GM21381 (cell line): Measurements from ENCODE around the gene PTPN3.
"Not testable (repeated sequence)": the region's sequence is repeated elsewhere in the genome, so short reads cannot be mapped to it uniquely, and the experiment has no call there.

Experiments used
- ATAC-seq: cut with Tn5 transposase; IDR thresholded peaks from one replicate; pipeline ENCODE4 v1.9.1; 2021; ENCODE audit warnings: mild to moderate bottlenecking, moderate library complexity; ENCODE audit not compliant: unreplicated experiment

The PTPN3 gene

DNA sequence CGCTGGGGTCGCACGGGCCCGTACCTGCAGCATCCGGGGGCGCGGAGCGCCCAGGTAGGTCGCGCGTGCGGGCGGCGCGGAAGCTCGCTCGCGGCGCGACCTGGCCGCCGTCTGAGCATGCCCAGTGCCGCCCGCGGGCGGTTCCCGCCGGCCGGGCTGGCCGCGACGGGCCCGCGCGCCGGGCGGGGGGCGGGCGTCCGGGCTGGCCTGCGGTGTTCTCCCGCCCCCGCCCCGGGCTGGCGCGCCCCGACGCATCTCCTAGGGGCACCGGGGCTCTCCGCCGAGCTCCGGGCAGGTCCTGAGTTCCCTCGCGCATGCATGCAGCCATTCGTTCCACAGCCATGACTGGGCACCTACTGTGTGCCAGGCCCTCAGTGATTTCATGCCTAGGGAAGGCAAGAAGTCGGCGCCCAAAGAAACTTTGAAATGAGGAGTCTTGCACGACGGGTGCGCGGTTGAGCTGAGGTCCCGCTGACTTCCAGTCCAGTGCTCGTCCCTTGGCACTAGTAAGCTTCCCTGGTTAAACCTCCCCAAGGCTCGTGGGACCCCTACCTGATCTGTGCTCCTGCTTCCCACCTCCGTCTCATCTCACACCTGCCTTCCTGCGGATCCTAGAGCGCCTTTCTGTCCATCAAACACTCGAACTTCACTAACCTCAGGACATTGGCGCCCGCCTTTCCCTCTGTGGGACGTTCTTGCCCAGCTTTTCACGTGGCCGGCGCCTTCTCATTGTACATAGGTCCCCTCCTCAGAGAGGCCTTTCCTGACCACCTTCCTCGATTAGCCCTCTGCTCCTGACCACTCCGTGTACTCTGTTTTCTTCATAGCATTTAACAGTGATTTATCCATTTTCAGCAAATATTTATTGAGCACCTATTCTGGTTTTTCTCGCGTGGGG, at the start of gene PTPN3:
Gene PTPN3, minus strand, starts transcription at position 113 of the 898 bp plus-strand sequence. CDS start 34,873 bp downstream, outside the sequence.
- ATAC-seq = no peak

DNA sequence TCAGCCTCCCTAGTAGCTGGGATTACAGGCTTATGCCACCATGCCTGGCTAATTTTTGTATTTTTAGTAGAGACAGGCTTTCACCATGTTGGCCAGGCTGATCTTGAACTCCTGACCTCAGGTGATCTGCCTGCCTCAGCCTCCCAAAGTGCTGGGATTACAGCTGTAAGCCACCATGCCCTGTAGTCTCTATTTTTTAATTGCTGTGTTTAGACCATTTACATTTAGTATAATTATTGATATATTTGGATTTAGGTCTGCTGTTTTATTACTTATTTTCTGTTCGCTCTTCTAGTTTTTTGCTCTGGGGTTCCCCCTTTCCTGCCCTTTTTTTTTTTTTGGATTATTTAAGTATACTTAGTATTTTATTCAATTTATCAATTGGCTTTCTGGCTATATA, 46.8 kb upstream of the PTPN3 start:
- not testable (repeated sequence) for ATAC-seq

GRCh38 chr9:109542922-109543321, 44.8 kb upstream of the PTPN3 start:
- ATAC-seq = no peak

- no peak for ATAC-seq
These were observed 40.2 kb upstream of the PTPN3 start for GRCh38 chr9:109538346-109538745.

- ATAC-seq = no peak
These were observed 39.2 kb upstream of the PTPN3 start for GRCh38 chr9:109537288-109537687.

GRCh38 chr9:109536859-109537258, 38.8 kb upstream of the PTPN3 start:
- no peak for ATAC-seq

GRCh38 chr9:109535365-109535764, 37.3 kb upstream of the PTPN3 start:
- no peak for ATAC-seq

- no peak for ATAC-seq
These were observed 36.0 kb upstream of the PTPN3 start for GRCh38 chr9:109534151-109534550.

- not testable (repeated sequence) for ATAC-seq
These were observed 34.5 kb upstream of the PTPN3 start for GRCh38 chr9:109532652-109533051.

- no peak for ATAC-seq
These were observed 24.0 kb upstream of the PTPN3 start for GRCh38 chr9:109522106-109522505.

GRCh38 chr9:109520475-109521132, 22.5 kb upstream of the PTPN3 start:
- ATAC-seq = peak; percentile 87

DNA sequence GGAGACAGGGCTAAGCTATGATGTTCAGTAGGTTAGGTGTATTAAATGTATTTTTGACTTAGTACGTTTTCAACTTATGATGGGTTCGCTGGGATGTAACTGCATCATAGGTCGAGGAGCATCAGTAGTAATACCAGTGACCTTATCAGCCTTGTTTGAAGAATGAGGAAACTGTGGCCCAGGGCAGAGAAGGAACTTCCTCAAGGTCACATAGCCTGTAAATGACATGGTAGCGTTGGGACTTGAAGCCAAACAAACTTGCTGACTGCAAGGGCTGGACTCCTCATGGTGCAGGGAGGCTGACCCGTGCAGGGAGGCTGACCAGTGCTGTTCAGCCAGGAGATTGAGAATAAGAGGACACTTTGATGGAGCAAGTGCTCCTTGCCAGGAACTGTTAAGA, 21.3 kb upstream of the PTPN3 start:
- no peak for ATAC-seq

- ATAC-seq = no peak
These were observed 20.7 kb upstream of the PTPN3 start for GRCh38 chr9:109518621-109519335.

DNA sequence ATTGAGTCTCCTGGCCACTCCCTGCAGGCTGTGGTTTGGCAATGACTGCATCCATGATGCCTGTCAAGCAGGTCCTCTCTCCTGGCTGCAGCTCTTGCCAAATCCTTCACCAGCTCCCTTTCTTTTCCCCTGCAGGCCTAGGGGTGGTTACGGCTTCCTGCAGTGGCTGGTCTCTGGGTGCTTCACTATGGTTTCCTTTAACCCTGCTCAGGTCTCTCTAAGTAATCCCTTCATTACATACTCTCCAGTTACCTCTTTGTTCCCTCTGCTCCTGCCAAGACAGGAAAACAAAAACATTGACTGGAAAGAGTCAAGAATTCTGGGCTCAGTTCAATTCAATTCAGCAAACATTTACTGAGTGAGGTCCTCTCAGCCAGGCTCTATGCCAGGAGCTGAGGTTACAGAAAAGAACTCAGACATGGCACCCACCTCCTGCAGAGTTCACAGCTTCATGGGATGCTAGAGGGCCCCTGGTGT, 19.8 kb upstream of the PTPN3 start:
- ATAC-seq = no peak

- ATAC-seq = no peak
These were observed 15.8 kb upstream of the PTPN3 start for GRCh38 chr9:109513871-109514270.

- ATAC-seq = no peak
These were observed 14.2 kb upstream of the PTPN3 start for GRCh38 chr9:109512170-109512756.

GRCh38 chr9:109510506-109510905, 12.4 kb upstream of the PTPN3 start:
- ATAC-seq = no peak

DNA sequence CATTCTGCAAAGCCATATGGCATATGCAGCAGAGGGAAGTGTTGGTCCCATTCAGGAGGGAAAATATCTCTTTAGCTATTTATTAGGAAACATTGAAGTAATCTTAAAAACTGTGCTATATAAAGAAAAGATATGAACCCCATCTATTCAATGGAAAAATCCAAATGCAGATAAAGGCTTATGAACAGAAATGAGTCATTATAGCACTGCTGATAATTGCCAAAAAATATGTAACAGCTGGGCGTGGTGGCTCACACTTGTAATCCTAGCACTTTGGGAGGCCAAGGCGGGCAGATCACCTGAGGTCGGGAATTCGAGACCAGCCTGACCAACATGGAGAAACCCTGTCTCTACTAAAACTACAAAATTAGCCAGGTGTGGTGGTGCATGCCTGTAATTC, 11.9 kb upstream of the PTPN3 start:
- not testable (repeated sequence) for ATAC-seq

DNA sequence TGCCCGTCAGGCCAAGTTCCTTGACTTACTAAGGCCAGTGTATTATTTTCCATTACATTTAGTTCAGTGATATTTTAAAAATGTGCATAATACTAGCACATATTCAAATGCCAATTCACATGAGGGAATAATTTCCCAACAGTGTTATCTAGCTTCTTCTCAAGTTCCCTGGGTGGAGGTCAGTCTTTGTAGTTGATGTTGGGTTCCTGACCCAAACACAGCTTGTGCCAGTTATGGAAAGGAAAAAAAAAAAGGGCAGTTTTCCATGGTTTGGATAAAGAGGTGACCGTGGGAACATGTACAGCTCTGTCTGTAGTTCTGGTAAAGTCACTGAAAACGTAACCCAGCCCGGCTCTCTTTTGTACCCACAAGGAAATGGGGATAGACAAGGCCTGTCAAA, 11.5 kb upstream of the PTPN3 start:
- no peak for ATAC-seq

DNA sequence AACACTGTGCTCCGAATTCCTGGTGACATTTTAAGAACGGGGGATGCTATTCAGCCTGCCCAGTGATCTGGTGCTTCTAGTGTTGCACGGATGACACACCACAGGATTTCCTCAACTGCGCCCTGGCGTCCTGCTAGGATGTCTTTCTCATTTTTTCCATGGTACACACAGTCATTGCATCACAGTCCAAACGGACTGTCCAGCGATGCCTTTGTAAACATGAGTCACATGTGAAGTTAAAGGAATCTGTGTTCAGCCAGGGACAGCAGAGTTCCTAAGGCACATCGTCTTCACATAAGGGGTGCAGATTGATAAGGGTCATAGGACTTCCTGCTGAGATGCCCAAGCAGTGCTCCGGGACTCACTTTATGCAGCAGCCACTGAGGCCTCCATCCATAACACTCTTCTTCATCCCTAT, 9.3 kb upstream of the PTPN3 start:
- ATAC-seq = no peak
